GM12874 (cell line): ENCODE results near the gene MYL1.

Experiments used
- CTCF ChIP-seq: IDR thresholded peaks from 2 replicates; pipeline ENCODE4 v1.5.1; 2011; ENCODE audit warnings: low read depth, mild to moderate bottlenecking, control low read depth, low read length, moderate library complexity; ENCODE audit not compliant: insufficient read depth

Gene MYL1

GRCh38 chr2:210323003-210323402 lies 8.0 kb upstream of the MYL1 start:
- no peak for TF ChIP-seq CTCF

GRCh38 chr2:210318891-210319290 lies 3.9 kb upstream of the MYL1 start:
- TF ChIP-seq CTCF = no peak

GRCh38 chr2:210318486-210318885 lies 3.5 kb upstream of the MYL1 start:
- TF ChIP-seq CTCF = no peak

GRCh38 chr2:210310550-210310949 lies 4.4 kb downstream of the MYL1 start:
- no peak for TF ChIP-seq CTCF

GRCh38 chr2:210309548-210310233 lies 5.3 kb downstream of the MYL1 start:
- TF ChIP-seq CTCF = no peak

- TF ChIP-seq CTCF = no peak
These were observed 11.5 kb downstream of the MYL1 start for GRCh38 chr2:210303498-210303897.

- TF ChIP-seq CTCF = no peak
These were observed 12.6 kb downstream of the MYL1 start for GRCh38 chr2:210302326-210302725.
